HG03196 (cell line): Measurements from ENCODE around the gene ERC1.

Source experiments
- ATAC-seq: cut with Tn5 transposase; IDR thresholded peaks from one replicate; pipeline ENCODE4 v1.9.1; 2021; ENCODE audit not compliant: unreplicated experiment

ERC1 gene

GRCh38 chr12:1425396-1425729 is 434.3 kb downstream of the ERC1 start:
- ATAC-seq = no peak

DNA sequence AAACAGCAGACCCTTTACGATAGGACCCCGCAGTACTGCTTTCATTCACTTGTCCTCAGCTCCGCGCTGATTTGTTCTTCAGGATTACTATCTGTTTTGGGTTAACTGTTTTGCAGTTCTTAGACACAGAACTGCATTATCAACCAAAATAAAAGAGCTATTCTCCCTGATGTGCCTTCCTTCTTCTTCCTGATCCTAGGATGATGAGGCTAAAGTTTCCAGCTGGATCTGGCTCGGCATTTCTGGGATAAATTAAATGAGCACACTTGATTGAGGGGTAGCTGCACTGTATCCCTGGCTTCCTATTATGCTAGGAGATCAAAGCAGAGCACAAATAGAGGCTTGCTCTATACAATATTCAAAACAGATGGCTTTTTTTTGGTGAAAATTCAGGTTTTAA is 437.6 kb downstream of the ERC1 start:
- ATAC-seq = no peak

DNA sequence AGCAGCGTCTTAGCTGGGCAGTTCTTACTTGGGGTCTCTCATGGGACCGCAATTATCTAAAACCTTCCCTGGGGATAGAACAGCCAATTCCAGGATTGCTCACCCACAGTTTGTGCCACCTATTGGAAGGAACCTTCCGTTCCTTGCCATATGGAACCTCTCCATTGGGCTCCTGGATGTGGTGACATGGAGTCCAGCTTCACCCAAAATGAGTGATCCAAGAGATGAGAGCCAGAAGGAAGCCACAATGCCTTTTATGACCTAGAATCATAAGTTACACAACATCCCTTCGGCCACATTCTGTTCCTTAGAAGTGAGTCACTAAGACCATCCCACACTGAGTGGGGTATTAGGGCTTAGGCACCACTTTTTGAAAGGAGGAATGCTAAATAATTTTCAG is 439.0 kb downstream of the ERC1 start:
- ATAC-seq = no peak

- no peak for ATAC-seq
Observed at GRCh38 chr12:1434296-1434955, 443.4 kb downstream of the ERC1 start.

DNA sequence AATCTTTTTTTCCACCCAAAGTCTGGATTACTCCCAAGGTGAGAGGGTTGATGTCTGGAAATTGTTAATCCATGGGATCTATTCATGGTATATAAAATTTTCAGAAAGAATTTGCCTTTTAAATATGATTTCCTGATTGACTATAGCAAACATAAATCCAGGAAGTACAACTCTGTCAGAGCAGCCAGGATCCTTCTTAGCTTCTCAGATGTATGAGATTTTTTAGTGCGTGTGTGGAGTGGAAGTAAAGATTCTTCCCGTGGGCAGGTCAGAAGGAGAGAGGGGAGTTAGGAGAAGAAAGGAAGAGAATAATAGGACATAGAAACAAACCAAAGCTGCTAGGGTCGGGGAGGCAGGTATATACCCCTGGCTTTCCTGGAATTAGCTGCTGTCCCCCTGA is 444.0 kb downstream of the ERC1 start:
- ATAC-seq = no peak

DNA sequence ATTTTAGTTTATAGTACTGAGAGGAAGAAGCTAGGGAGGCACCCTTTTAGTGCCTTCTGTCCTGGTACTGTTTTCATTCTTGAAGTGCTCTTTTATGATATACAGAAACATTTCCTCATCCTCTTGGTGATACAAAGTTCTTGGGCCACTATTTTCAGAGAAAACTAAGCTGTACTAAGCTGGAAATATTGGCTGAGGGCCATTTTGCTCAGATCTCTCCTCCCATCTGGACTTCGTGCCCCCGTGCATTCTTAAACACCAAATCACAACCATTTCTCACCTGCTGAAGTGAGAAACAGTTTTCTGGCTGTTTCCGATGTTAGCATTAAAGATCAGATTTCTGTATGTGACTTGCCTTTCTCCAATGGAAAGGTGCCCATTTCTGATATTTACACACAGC is 444.4 kb downstream of the ERC1 start:
- no peak for ATAC-seq

GRCh38 chr12:1436015-1436414 is 445.0 kb downstream of the ERC1 start:
- ATAC-seq = no peak

DNA sequence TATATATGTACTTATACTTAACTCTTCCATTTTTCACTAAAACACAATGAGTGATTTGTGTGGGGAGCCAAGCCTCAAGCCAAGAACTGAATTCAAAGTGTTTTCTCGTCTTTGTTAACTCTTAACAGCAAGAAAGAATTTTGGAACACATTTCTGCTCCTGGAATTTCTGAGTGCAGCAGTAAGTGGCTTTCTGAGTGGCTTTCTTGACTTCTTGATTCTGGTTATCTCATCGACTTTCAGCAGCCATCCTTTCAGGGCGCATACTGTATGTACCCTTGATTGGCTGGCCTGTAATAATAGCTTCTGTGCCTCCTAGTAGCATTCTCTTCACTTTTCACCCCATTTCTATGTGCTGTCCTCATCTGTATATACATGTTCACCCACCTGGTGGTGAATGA is 446.0 kb downstream of the ERC1 start:
- ATAC-seq = no peak

DNA sequence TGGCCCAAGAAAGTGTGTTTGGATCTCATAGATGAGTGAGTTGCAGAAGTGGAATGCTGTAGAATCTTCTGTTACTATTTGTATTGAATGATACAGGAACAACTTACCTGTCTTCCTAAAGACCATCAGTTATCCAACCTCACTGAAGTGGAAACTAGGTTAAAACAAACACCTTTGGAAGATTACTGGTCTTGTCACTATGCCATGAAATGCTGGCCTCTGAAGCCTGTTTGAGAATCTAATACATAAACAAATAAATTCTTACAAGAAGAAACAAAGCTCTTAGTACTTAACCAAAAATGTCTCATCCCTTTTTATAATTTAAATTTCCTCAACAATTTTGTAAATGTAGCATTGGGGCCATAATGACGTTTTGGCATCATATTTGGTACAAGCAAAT is 448.2 kb downstream of the ERC1 start:
- no peak for ATAC-seq

DNA sequence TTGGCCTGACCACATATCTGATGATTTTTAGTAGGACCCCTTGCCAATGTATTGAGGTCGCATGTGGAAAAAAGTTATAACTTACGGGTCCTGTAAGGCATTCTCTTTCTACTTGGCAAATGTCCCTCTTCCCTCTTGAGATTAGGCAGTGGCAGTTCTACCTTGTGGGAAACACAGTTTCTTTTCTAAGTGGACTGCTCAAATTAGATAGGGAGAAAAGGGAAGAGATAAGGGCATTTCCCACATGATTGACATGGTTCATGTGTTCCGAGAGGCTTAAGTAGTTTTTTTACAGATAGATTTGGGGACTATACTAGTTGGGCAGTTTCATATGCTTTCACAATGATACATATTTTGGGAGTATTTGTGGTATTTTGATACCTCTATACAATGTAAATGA is 448.7 kb downstream of the ERC1 start:
- no peak for ATAC-seq

- ATAC-seq = no peak
Observed at GRCh38 chr12:1443421-1444141, 452.6 kb downstream of the ERC1 start.

GRCh38 chr12:1444142-1444516 is 453.1 kb downstream of the ERC1 start:
- no peak for ATAC-seq

DNA sequence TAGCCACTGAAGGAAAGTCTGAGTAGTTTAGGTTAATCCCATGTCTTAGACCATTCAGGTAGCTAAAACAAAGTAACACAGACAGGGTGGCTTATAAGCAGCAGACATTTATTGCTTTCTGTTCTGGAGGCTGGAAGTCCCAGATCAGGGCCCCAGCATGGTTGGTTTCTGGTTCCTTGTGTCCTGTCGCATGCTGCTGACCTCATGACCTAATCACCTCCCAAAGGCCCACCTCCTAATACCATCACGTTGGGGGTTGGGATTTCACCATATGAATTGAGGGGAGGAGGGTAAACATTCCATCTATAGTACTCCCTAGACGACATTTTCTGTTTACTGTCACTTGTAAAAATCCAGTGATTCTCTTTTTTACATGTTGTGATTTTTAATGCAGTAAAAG is 454.8 kb downstream of the ERC1 start:
- no peak for ATAC-seq

DNA sequence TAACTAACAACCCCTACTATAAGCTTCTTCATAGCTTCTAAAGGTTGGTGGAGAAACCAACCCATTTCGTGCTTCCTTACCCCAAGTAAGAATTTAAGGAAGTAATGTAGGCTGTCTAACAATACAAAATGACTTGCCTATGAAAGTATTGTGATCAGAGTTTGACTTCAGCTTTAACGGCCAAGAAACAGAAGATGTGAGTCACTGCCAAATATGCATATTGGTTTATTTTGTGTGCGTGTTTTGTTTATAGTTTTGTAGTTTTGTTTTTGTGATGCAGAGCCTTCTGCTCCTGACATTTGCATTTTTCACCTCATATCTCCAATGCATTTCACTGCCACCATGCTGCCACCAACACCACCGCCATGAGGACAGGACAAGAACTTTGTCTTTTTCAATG is 457.3 kb downstream of the ERC1 start:
- ATAC-seq = no peak

DNA sequence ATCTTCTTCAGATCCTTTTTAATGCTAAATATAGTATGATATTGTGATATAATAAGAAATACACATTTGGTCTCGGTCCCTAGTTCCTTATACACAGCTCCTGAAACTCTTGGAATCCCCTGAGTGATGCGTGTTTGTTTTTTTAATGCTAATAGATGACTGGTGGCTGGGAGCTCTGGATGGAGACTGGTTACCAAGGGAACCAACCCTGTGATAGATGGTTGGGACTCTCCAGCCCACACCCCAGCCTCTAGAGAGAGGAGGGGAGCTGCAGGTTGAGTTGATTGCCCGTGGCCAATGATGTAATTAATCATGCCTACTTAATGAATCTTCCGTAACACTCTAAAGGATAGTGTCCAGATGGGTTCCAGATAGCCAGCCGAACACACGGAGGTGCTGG is 462.8 kb downstream of the ERC1 start:
- no peak for ATAC-seq

DNA sequence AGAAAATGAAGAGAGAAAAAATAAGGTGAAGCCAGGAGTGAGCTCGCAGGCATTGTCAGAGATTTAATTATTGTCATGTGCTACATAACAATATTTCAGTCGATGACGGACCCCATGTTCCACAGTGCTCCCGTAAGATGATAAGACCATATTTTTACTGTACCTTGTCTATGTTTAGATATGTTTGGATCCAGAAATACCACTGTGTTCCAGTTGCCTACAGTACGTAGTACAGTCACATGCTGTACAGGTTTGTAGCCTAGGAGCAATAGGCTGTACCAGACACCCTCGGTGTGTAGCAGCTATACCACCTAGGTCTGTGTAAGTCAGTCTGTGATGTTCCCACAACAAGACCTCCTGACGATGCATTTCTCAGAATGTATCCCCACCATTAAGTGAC is 465.9 kb downstream of the ERC1 start:
- ATAC-seq = no peak

GRCh38 chr12:1457901-1458300 is 466.9 kb downstream of the ERC1 start:
- ATAC-seq = no peak

DNA sequence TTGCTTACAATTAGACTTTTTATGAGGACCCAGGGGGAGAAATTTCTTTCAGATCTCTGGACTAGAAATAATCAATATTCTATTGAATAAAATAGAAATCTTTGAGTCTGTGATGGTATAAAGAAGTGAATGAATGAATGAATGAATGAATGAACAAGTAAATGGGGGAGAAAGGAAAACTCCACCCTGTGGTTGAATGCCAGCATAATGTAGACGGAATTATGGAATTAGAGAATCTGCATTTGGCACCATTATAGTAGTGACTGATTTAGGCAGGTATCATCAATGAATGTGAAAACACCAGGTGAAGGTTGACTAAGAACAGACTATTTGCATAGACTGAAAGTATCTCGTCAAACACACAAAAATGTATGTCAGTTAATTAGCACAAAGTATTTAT is 468.3 kb downstream of the ERC1 start:
- no peak for ATAC-seq

GRCh38 chr12:1463073-1463905 is 472.3 kb downstream of the ERC1 start:
- ATAC-seq = no peak

DNA sequence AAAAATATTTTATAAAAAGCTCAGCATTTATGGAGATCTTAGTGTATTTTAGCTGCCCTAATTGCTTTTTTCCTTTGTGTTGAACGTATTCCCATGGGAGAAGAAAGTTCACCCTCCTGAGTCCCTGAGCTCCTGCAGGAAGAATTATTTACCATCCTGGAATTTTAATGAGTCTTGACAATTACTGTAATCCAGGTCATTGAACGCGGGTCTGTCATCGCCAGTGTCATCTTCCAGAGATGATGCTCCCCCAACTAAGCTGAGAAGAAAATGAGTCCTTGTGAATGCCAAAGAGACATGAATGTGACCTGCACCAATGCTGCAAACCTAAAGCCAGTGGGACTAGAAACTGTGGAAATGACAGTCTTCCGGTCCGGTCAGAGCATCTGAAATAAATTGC is 473.9 kb downstream of the ERC1 start:
- ATAC-seq = no peak

DNA sequence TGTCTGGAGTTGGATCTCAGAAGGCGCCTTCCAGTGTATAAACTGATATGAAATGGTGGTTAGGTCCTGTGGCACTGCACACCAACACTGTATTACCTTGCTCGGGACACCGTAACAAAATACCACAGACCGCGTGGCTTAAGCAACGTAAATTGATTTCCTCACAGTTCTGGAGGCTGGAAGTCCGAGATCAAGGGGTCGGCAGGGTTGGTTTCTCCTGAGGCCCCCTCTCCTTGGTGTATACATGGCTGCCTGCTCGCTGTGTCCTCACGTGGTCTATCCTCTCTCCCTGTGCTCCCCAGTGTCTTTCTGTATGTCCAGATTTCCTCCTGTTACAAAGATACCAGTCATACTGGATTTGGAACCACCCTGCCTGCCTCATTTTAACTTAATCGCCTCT is 475.0 kb downstream of the ERC1 start:
- no peak for ATAC-seq

DNA sequence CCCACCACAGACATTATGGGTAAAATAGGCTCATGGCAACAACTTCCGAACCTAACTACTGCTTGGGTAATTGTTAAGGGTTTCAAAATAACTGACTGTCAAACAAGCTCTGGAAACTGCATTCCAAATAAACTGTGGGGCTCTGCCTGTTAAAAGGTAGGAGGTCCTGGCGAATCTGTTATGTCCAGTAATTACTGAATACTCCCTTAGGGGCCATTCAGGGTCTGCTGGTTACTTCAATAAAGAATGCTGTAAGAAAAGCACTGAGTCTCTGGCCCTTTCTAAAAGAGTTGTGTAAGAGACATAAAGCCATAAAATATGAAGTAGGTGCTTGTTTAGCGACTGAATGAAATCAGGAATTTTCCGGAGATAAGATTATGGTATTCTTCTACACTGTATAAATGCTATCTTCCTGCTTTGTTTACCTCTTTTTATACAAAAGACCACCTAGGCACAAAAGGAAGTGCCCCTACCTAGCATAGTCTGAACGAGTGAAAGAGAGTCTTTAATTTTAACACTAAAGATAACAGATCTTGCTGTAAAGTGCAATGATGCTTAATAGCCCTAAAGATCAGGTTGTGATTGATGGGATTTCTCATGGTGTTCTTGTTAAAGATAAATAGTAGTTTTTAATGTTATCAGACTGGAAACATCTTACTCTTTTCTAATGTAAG is 475.6 kb downstream of the ERC1 start:
- ATAC-seq = no peak
